ENCODE measurements around the gene SPTBN2.

The SPTBN2 gene

GRCh38 chr11:66638177-66639065 lies 90.6 kb downstream of the SPTBN2 start, which contains the start of gene RBM4:
TSS of gene RBM4 (plus strand) at chr11:66638703. CDS start at chr11:66639712, 1,009 bp downstream.
- peak; percentile 100 for DNase-seq

DNA sequence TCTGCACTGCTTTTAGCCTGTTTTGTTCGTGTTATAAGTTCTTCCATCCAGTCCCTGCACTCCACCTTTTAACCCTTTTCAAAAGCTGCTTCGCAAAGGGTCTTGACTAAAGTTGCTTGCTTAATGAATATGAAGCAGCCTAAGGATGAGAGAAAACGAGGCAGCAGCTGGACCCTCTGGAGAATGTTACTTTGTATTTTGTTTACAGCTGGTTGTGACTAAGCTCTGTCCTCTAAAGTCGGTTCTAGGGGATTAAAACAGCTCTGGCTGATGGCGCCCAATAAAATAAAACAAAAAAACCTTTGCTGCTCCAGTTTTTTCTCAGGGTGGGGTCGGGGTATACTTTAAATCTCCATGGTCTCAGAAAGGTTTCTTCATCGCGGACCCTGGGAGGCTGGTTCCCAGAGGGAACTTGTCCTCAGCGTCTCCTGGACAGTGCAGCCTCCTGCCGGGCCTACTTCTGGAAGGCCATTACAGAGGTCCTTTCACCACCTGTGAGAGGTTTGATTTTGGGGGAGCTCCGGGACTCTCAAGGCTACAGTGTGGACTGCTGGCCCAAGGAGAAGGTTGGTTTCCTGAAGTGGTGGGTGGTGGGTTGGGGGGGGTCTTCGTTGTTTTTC lies 91.3 kb downstream of the SPTBN2 start:
- DNase-seq, result no peak

GRCh38 chr11:66636411-66636810 lies 92.6 kb downstream of the SPTBN2 start:
- DNase-seq, result no peak

All from fibroblast of skin of abdomen (primary cell).